Vagina (tissue), 2 donors: ENCODE measurements around the gene PTPRN2. TPM values are rescaled to one million over a fixed set of nuclear protein-coding genes. Genes with fewer than 3 reads are reported as not detected.

ENCODE experiments used
- DNase-seq, 2 donors: peaks; one replicate each; pipeline ENCODE4 v3.0.0-alpha.2; 2017; ENCODE audit errors: extremely low spot score in 2 of 2
- H3K27ac ChIP-seq: fragments of 200-600 bp; sonication (generic); one replicate; pipeline ENCODE4 v1.5.1; 2019
- H3K27me3 ChIP-seq: fragments of 200-600 bp; sonication (generic); one replicate; pipeline ENCODE4 v1.5.1; 2019
- H3K36me3 ChIP-seq, 2 donors: fragments of 200-600 bp; sonication (generic); one replicate each; pipeline ENCODE4 v1.5.1; 2017 to 2019
- H3K4me1 ChIP-seq: fragments of 200-600 bp; sonication (generic); one replicate; pipeline ENCODE4 v1.5.1; 2019
- H3K4me3 ChIP-seq, 2 donors: fragments of 200-600 bp; sonication (generic); 1 replicate in 1 of 2; 2 replicates in 1 of 2; pipeline ENCODE4 v1.5.1; 2016 to 2019
- H3K9me3 ChIP-seq: fragments of 200-600 bp; sonication (generic); one replicate; pipeline ENCODE4 v1.5.1; 2019
- POLR2A ChIP-seq, 2 donors: fragments of 450-650 bp; IDR thresholded peaks; one replicate each; pipeline ENCODE4 v1.6.1; 2017; ENCODE audit warnings: antibody characterized with exemption in 2 of 2, mild to moderate bottlenecking in 2 of 2, moderate library complexity in 2 of 2
- POLR2AphosphoS5 ChIP-seq, 2 donors: sonication (generic); formaldehyde crosslinking; IDR thresholded peaks; one replicate each; pipeline ENCODE4 v1.9.0; 2017; ENCODE audit warnings: antibody characterized with exemption in 2 of 2, mild to moderate bottlenecking in 2 of 2, low read depth in 1 of 2; ENCODE audit not compliant: insufficient read depth in 1 of 2
- intact Hi-C: fragments of 100-400 bp; cut with DNase I; formaldehyde crosslinking; loops from one replicate; pipeline ENCODE4 v1.15.1; 2023
- total RNA-seq: library from RNA; depleted of rRNA; stranded (reverse); fragments of >200 nt; gene quantifications from one replicate; pipeline ENCODE4 v1.2.3, GENCODE V29; 2016
- TF ChIP-seq, protein P1 (sequence below), 3 experiments: fragments of 450-650 bp in 2 of 3; fragments of 200-600 bp in 1 of 3; sonication (generic) in 1 of 3; IDR thresholded peaks; one replicate each; pipeline ENCODE4 v1.5.1; 2017 to 2019; ENCODE audit warnings: antibody characterized with exemption in 3 of 3, mild to moderate bottlenecking in 2 of 3, moderate library complexity in 2 of 3

Gene PTPRN2
- total RNA-seq, 1 donor from 2014 or later = 7.4 TPM

DNA sequence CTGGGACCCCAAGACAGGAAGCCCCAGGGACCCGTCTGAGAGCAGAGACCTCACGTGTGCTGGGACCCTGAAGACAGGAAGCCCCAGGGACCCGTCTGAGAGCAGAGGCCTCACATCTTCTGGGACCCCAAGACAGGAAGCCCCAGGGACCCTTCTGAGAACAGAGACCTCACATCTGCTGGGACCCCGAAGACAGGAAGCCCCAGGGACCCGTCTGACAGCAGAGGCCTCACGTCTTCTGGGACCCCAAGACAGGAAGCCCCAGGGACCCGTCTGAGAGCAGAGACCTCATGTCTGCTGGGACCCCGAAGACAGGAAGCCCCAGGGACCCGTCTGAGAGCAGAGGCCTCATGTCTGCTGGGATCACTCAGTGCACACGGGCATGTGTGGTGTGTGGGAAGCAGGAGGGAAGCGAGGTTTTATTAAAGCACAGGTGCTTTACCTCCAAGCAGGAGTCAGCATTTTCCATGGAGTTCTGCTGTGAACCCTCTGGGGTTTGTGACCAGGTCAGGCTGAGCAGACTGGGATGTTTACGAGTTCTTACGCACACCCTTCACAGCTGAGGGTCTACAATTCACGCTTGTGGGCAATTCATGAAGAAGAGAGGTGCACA, 660.2 kb downstream of the PTPRN2 start:
- peak in 1 of 2 donors; percentile 79 for DNase-seq
- Histone ChIP-seq H3K4me3 (no peak overlapping the region), H3K36me3 (no peaks in the 10 kb centered on the region), H3K4me1 (no peaks in the 10 kb centered on the region), H3K27me3 (no peaks in the 10 kb centered on the region), H3K27ac (no peak overlapping the region), H3K9me3 (no peaks in the 10 kb centered on the region)
- TF ChIP-seq, protein P1, sequence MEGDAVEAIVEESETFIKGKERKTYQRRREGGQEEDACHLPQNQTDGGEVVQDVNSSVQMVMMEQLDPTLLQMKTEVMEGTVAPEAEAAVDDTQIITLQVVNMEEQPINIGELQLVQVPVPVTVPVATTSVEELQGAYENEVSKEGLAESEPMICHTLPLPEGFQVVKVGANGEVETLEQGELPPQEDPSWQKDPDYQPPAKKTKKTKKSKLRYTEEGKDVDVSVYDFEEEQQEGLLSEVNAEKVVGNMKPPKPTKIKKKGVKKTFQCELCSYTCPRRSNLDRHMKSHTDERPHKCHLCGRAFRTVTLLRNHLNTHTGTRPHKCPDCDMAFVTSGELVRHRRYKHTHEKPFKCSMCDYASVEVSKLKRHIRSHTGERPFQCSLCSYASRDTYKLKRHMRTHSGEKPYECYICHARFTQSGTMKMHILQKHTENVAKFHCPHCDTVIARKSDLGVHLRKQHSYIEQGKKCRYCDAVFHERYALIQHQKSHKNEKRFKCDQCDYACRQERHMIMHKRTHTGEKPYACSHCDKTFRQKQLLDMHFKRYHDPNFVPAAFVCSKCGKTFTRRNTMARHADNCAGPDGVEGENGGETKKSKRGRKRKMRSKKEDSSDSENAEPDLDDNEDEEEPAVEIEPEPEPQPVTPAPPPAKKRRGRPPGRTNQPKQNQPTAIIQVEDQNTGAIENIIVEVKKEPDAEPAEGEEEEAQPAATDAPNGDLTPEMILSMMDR (IDR thresholded peaks at IDR 0.05) = no peak
- TF ChIP-seq POLR2A (IDR thresholded peaks at IDR 0.05) (no peak), POLR2AphosphoS5 (IDR thresholded peaks at IDR 0.05; ENCODE audit: insufficient read depth in 1 of 2, low read depth in 1 of 2) (no peak)
- intact Hi-C loops = no loop called here

DNA sequence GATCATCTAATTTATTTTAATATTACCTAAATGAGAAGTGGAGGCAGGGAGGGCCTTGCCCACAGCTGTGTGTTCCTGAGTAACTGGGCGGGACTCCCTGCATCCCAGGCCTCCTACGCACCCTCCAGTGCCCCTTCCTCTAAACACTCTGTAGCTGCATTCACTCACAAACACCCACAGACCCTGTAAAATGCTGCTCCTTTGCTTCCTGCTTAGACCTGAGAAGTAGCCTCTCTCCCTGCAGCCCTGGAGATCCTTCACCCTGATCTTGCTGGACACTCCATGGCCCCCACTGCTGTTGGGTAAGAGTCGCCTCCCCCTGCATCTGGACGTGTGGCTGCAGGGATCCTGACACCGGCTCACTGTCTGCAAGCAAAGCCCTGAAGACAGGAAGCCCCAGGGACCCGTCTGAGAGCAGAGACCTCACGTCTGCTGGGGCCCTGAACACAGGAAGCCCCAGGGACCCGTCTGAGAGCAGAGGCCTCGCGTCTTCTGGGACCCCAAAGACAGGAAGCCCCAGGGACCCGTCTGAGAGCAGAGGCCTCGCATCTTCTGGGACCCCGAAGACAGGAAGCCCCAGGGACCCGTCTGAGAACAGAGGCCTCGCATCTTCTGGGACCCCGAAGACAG, 661.0 kb downstream of the PTPRN2 start:
- Histone ChIP-seq H3K4me1 (no peaks in the 10 kb centered on the region), H3K9me3 (no peaks in the 10 kb centered on the region), H3K36me3 (no peaks in the 10 kb centered on the region), H3K27me3 (no peaks in the 10 kb centered on the region), H3K4me3 (no peak overlapping the region), H3K27ac (no peak overlapping the region)
- TF ChIP-seq POLR2A (IDR thresholded peaks at IDR 0.05) (no peak), POLR2AphosphoS5 (IDR thresholded peaks at IDR 0.05; ENCODE audit: insufficient read depth in 1 of 2, low read depth in 1 of 2) (no peak)
- TF ChIP-seq, protein P1 (IDR thresholded peaks at IDR 0.05) = no peak
- peak in 1 of 2 donors; percentile 87 for DNase-seq
- intact Hi-C loops = no loop called here

DNA sequence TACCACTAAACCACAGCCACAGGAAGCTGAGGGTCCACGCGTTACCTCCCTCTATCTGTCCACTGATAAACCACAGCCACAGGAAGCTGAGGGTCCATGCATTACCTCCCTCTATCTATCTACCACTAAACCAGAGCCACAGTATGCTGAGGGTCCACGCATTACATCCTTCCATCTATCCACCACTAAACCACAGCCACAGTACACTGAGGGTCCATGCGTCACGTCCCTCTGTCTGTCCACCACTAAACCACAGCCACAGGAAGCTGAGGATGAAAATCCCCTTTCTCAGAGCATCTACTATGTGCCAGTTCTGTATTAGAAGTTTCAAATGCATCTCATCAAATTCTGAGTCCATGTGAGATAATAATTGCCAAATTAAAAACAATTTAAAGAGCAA, 661.5 kb downstream of the PTPRN2 start:
- H3K4me3 ChIP-seq = no peak overlapping the region
- DNase-seq = peak in 1 of 2 donors; percentile 67
- no peaks in the 10 kb centered on the region for H3K9me3 ChIP-seq
- H3K4me1 ChIP-seq = no peaks in the 10 kb centered on the region
- TF ChIP-seq, protein P1 (IDR thresholded peaks at IDR 0.05) = no peak
- TF ChIP-seq POLR2A (IDR thresholded peaks at IDR 0.05) (no peak), POLR2AphosphoS5 (IDR thresholded peaks at IDR 0.05; ENCODE audit: insufficient read depth in 1 of 2, low read depth in 1 of 2) (no peak)
- intact Hi-C loops = no loop called here
- no peaks in the 10 kb centered on the region for H3K27me3 ChIP-seq
- H3K36me3 ChIP-seq = no peaks in the 10 kb centered on the region
- H3K27ac ChIP-seq = no peak overlapping the region

DNA sequence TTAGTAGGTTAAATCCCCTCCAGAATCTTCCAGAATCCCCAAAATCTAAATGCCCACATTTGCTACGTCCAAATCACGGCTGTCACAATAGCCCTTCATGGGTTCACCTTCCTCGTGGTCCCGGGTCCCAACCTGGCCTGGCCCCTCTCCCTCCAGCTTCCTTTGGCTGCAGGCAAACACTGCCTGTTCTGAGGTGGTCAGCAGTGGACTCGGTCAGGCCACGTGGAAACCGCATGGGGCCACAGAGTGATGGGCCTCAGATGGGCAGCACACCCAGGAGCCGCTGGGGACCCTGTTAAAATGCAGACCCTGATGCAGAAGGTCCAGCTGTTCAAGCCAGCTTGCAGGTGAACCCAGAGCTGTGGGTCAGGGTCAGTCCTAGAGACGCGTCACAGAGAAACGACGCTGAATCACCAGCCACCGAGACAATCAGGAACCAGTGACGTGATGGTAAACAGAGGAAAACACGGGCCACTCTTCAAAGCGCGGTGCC, 662.2 kb downstream of the PTPRN2 start:
- Histone ChIP-seq H3K9me3 (no peaks in the 10 kb centered on the region), H3K4me1 (no peaks in the 10 kb centered on the region), H3K4me3 (no peak overlapping the region), H3K27ac (no peak overlapping the region), H3K36me3 (no peaks in the 10 kb centered on the region), H3K27me3 (no peaks in the 10 kb centered on the region)
- DNase-seq = peak in 1 of 2 donors; percentile 61
- intact Hi-C loops = no loop called here
- TF ChIP-seq, protein P1 (IDR thresholded peaks at IDR 0.05) = no peak
- TF ChIP-seq POLR2A (IDR thresholded peaks at IDR 0.05) (no peak), POLR2AphosphoS5 (IDR thresholded peaks at IDR 0.05; ENCODE audit: insufficient read depth in 1 of 2, low read depth in 1 of 2) (no peak)
